ENCODE measurements around the gene DIPK1C.
A peak's percentile ranks its signal among the peaks of the same experiment; 100 is the strongest.

DNA sequence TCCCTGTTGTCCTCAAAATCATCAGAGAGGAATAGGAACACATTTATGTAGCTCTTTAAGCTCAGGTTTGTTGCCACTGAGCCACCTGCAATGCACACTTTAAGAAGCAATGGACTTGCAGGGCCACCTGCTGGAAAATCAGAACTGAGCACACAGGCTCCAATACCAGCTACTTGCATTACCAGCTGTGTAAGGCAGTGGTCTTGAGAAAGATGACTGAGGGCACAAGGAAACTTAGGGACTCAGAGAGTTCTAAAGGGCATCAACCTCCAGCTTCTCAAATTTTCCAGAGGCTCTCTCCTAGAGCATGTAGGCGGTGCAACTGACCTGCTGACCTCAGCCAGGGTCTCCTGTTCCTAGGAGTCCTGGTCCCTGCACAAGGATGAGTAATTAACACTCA lies 36.6 kb upstream of the DIPK1C start:
- TF ChIP-seq, protein P1, sequence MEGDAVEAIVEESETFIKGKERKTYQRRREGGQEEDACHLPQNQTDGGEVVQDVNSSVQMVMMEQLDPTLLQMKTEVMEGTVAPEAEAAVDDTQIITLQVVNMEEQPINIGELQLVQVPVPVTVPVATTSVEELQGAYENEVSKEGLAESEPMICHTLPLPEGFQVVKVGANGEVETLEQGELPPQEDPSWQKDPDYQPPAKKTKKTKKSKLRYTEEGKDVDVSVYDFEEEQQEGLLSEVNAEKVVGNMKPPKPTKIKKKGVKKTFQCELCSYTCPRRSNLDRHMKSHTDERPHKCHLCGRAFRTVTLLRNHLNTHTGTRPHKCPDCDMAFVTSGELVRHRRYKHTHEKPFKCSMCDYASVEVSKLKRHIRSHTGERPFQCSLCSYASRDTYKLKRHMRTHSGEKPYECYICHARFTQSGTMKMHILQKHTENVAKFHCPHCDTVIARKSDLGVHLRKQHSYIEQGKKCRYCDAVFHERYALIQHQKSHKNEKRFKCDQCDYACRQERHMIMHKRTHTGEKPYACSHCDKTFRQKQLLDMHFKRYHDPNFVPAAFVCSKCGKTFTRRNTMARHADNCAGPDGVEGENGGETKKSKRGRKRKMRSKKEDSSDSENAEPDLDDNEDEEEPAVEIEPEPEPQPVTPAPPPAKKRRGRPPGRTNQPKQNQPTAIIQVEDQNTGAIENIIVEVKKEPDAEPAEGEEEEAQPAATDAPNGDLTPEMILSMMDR (IDR thresholded peaks at IDR 0.05), result peak; percentile 71
- TF ChIP-seq ZFX (IDR thresholded peaks at IDR 0.05; ENCODE audit: borderline replicate concordance), result no peak

All from 22Rv1 (cell line).